Upper lobe of left lung (tissue), 6 donors: ENCODE results near the gene COA5. TPM values are rescaled to one million over a fixed set of nuclear protein-coding genes. Genes with fewer than 3 reads are reported as not detected.

Experiments used
- ATAC-seq, 2 donors: fragments of 200-7000 bp; cut with Tn5 transposase; one replicate each; pipeline ENCODE4 v1.9.1; 2022; ENCODE audit warnings: mild to moderate bottlenecking in 2 of 2, moderate library complexity in 2 of 2; ENCODE audit not compliant: low FRiP score in 2 of 2
- DNase-seq, 2 donors: peaks; one replicate each; pipeline ENCODE4 v3.0.0-alpha.2; 2019 to 2020
- H3K27ac ChIP-seq, 4 donors: fragments of 200-600 bp; sonication (generic); one replicate each; pipeline ENCODE4 v1.5.1; 2016 to 2019
- H3K27me3 ChIP-seq, 4 donors: fragments of 200-600 bp; sonication (generic); one replicate each; pipeline ENCODE4 v1.5.1; 2017 to 2019
- H3K36me3 ChIP-seq, 4 donors: fragments of 200-600 bp; sonication (generic); one replicate each; pipeline ENCODE4 v1.5.1; 2016 to 2019
- H3K4me1 ChIP-seq, 4 donors: fragments of 200-600 bp; sonication (generic); one replicate each; pipeline ENCODE4 v1.5.1; 2018 to 2019
- H3K4me3 ChIP-seq, 4 donors: fragments of 200-600 bp; sonication (generic); one replicate each; pipeline ENCODE4 v1.5.1; 2017 to 2019; ENCODE audit warnings: mild to moderate bottlenecking in 2 of 4, moderate library complexity in 1 of 4
- H3K9me3 ChIP-seq, 4 donors: fragments of 200-600 bp; sonication (generic); one replicate each; pipeline ENCODE4 v1.5.1; 2018 to 2019
- EP300 ChIP-seq, 4 donors: sonication (generic); formaldehyde crosslinking; IDR thresholded peaks; one replicate each; pipeline ENCODE4 v1.5.1; 2017; ENCODE audit warnings: antibody characterized with exemption in 4 of 4, control low read depth in 2 of 4
- POLR2A ChIP-seq, 4 donors: fragments of 450-650 bp; IDR thresholded peaks; one replicate each; pipeline ENCODE4 v1.5.1; 2016 to 2017; ENCODE audit warnings: antibody characterized with exemption in 4 of 4, mild to moderate bottlenecking in 2 of 4
- POLR2AphosphoS5 ChIP-seq, 2 donors: sonication (generic); formaldehyde crosslinking; IDR thresholded peaks; one replicate each; pipeline ENCODE4 v1.5.1; 2017; ENCODE audit warnings: antibody characterized with exemption in 2 of 2
- WGBS, 2 donors: methylation state at CpG; one replicate each; pipeline ENCODE4 v1.1.5; 2017 to 2018; 5-methylcytosine and 5-hydroxymethylcytosine counted together
- total RNA-seq, 6 donors: library from RNA; depleted of rRNA in 4 of 6; stranded (reverse); fragments of >200 nt in 4 of 6; gene quantifications; one replicate each; pipeline versions ENCODE4 v1.1.0 to v1.2.1, GENCODE V29; 2016 to 2021
- TF ChIP-seq, protein P1 (sequence below), 6 experiments: fragments of 450-650 bp in 4 of 6; fragments of 200-600 bp in 2 of 6; sonication (generic) in 2 of 6; IDR thresholded peaks; one replicate each; pipeline ENCODE4 v1.5.1; 2016 to 2019; ENCODE audit warnings: antibody characterized with exemption in 6 of 6
- donor health status: DM: no; HTN: no; CAD: no; lungs with moderate emphysema.
- donor health status: DM: no; HTN: yes; CAD: no; lungs with severe emphysema.

Gene COA5
- total RNA-seq, 6 donors from 2014 or later: 22.8 to 37.7 (median 27.0) TPM

DNA sequence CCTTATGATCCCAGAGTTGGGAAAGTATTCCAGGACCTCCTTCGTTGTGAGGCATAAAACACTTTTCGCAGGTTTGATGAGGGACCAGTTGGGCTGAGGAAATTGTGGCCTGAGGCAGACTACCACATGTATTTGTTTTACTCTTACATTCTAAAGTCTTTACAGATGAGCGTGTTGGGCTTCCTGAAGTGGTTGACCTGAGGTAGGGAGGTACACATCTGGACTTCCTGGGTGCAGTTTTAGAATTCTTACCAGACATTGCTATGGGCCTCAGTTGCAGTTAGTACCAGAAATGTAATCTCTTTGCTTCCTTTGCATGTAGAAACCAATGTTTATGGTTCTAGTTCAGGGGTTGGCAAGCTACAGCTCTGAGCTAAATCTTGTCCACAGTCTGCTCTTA, 48.7 kb downstream of the COA5 start:
- H3K4me3 ChIP-seq: no peak overlapping the region
- ATAC-seq (no peak), DNase-seq (no peak)
- H3K27me3 ChIP-seq: no peaks in the 10 kb centered on the region
- no peaks in the 10 kb centered on the region for H3K9me3 ChIP-seq
- peaks cover 0 to 72% (median 37%) of the 10 kb centered on the region in 4 donors for H3K36me3 ChIP-seq
- TF ChIP-seq EP300 (IDR thresholded peaks at IDR 0.05) (no peak), POLR2AphosphoS5 (IDR thresholded peaks at IDR 0.05) (no peak), POLR2A (IDR thresholded peaks at IDR 0.05) (no peak)
- TF ChIP-seq, protein P1, sequence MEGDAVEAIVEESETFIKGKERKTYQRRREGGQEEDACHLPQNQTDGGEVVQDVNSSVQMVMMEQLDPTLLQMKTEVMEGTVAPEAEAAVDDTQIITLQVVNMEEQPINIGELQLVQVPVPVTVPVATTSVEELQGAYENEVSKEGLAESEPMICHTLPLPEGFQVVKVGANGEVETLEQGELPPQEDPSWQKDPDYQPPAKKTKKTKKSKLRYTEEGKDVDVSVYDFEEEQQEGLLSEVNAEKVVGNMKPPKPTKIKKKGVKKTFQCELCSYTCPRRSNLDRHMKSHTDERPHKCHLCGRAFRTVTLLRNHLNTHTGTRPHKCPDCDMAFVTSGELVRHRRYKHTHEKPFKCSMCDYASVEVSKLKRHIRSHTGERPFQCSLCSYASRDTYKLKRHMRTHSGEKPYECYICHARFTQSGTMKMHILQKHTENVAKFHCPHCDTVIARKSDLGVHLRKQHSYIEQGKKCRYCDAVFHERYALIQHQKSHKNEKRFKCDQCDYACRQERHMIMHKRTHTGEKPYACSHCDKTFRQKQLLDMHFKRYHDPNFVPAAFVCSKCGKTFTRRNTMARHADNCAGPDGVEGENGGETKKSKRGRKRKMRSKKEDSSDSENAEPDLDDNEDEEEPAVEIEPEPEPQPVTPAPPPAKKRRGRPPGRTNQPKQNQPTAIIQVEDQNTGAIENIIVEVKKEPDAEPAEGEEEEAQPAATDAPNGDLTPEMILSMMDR (IDR thresholded peaks at IDR 0.05): no peak
- H3K4me1 ChIP-seq: peaks cover 0 to 4% (median 0%) of the 10 kb centered on the region in 4 donors
- H3K27ac ChIP-seq: no peak overlapping the region
- WGBS, 2 donors: 75 to 79% methylated on average over 3 of the region's 3 CpGs

DNA sequence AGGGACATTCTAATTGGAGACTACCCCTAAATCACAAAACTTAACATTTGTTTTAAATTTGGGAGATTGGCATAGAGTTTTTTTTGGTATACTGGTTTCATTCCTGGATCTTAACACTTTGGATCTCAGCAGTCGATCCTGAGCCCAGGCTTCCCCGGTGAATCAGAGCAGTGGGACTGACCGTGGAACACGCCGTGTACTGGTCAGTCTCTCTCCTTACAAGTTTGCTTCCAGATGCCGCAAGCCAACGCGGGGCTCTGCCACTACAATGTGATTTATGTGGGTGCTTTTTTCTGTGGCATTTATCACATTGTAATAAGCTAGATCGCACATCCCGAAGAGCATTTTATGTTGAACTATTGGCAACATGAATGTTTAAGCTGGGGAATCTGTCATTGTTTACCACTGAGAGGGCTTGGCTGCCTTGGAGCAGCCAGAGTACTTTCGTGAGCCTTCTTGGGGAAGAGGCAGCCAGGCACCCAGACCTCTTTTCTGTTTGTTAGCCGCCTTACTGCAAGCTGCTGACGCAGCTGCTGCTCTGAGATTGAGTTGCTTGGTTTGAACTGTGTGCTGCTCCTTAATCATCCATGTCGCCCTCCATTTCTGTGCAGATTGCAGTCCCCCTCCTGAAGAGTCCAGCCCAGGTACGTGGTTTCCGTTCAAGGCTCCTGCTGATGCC, 49.3 kb downstream of the COA5 start:
- Histone ChIP-seq H3K4me3 (no peak overlapping the region), H3K27me3 (no peaks in the 10 kb centered on the region), H3K27ac (no peak overlapping the region), H3K36me3 (peaks cover 4 to 72% (median 37%) of the 10 kb centered on the region in 4 donors), H3K9me3 (no peaks in the 10 kb centered on the region), H3K4me1 (peaks cover 0 to 4% (median 0%) of the 10 kb centered on the region in 4 donors)
- WGBS, 2 donors: 91 to 96% methylated on average over 16 of the region's 16 CpGs
- TF ChIP-seq EP300 (IDR thresholded peaks at IDR 0.05) (no peak), POLR2A (IDR thresholded peaks at IDR 0.05) (no peak), POLR2AphosphoS5 (IDR thresholded peaks at IDR 0.05) (no peak)
- TF ChIP-seq, protein P1 (IDR thresholded peaks at IDR 0.05): no peak
- DNase-seq (no peak), ATAC-seq (no peak)

DNA sequence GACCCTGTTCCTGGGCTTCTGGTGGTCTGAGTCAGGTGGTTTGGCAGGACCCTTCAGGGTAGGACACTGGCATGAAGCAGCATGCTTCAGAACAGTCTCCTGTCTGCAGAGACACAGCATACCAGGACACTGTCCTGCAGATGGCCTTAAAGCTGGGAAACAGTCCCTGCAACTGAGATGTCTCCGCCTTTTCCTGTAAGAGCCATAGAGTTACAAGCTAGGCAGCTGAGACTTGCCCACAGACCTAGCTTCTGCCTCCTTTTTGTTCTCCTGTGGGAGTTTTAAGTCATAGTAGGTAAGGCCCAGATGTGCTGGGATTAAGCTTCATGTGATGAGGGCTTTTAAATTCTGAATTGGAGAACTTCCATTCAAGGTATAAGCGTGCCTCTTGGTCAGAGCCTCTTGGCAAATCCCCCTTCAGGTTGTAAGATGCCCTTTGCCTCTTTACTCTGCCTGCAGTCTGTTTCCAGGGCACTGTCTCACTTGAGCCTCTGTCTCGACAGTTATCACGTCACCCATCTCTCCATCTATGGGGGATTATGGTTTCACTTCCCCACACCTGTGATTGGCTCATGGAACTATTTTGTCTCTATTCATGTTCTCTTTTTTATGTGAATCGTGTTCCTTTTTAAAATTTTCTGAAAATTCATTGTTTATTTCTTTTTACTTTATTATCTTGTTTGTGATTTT, 51.8 kb downstream of the COA5 start:
- TF ChIP-seq POLR2A (IDR thresholded peaks at IDR 0.05) (no peak), POLR2AphosphoS5 (IDR thresholded peaks at IDR 0.05) (no peak), EP300 (IDR thresholded peaks at IDR 0.05) (no peak)
- TF ChIP-seq, protein P1 (IDR thresholded peaks at IDR 0.05): no peak
- Histone ChIP-seq H3K36me3 (peaks cover 11 to 86% (median 48%) of the 10 kb centered on the region in 4 donors), H3K4me3 (no peak overlapping the region), H3K27me3 (no peaks in the 10 kb centered on the region), H3K4me1 (no peaks in the 10 kb centered on the region), H3K9me3 (no peaks in the 10 kb centered on the region), H3K27ac (no peak overlapping the region)
- DNase-seq (no peak), ATAC-seq (no peak)
- WGBS, 2 donors: 85 to 89% methylated on average over 4 to 5 of the region's 5 CpGs

DNA sequence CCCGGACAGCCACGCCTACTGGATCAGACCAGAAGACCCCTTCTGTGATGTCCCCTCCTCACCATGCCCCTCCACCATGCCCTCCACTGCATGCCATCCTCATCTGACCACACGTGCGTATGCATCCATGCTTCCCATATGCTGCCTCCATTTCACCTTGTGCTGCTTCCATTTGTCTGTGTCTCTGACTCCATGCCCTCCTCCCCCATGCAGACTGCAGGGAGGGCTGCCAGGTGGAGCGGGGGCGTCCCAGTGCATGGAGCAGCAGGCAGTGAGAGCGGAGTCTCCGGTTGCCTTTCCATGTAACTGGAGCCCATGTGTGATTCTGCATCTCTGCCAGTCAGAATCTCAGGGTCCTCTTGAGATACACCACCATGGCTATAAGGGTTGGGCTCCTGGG, 52.6 kb downstream of the COA5 start:
- ATAC-seq (no peak), DNase-seq (no peak)
- no peaks in the 10 kb centered on the region for H3K9me3 ChIP-seq
- H3K36me3 ChIP-seq: peaks cover 11 to 84% (median 47%) of the 10 kb centered on the region in 4 donors
- WGBS, 2 donors: 97 to 98% methylated on average over 8 of the region's 8 CpGs
- no peak overlapping the region for H3K4me3 ChIP-seq
- no peak overlapping the region for H3K27ac ChIP-seq
- H3K4me1 ChIP-seq: no peaks in the 10 kb centered on the region
- H3K27me3 ChIP-seq: no peaks in the 10 kb centered on the region
- TF ChIP-seq, protein P1 (IDR thresholded peaks at IDR 0.05): no peak
- TF ChIP-seq POLR2AphosphoS5 (IDR thresholded peaks at IDR 0.05) (no peak), POLR2A (IDR thresholded peaks at IDR 0.05) (no peak), EP300 (IDR thresholded peaks at IDR 0.05) (no peak)
